DND-41 (cell line): ENCODE data around the gene LITAFD.
A peak's percentile ranks its signal among the peaks of the same experiment; 100 is the strongest.

Experiments used
- ATAC-seq: fragments of 200-7000 bp; cut with Tn5 transposase; 3 replicates; pipeline ENCODE4 v1.9.1; 2021; ENCODE audit warnings: low read depth; ENCODE audit not compliant: insufficient read depth
- DNase-seq: peaks from one replicate; pipeline ENCODE4 v3.0.0-alpha.2; 2020
- H2AFZ ChIP-seq: 2 replicates; pipeline ENCODE4 v1.6.0; 2012; ENCODE audit warnings: low read depth, low read length
- H3K27ac ChIP-seq: 2 replicates; pipeline ENCODE4 v1.5.1; 2012; ENCODE audit warnings: low read length, inconsistent platforms
- H3K27me3 ChIP-seq: fragments of 200-600 bp; sonication (generic); 2 replicates; pipeline ENCODE4 v1.6.0; 2012; ENCODE audit warnings: low read length, mild to moderate bottlenecking, inconsistent platforms; ENCODE audit not compliant: insufficient read depth, poor library complexity
- H3K36me3 ChIP-seq: 2 replicates; pipeline ENCODE4 v1.5.1; 2012; ENCODE audit warnings: low read length, inconsistent platforms; ENCODE audit not compliant: insufficient read depth
- H3K4me1 ChIP-seq: 2 replicates; pipeline ENCODE4 v1.5.1; 2012; ENCODE audit warnings: mild to moderate bottlenecking, low read length; ENCODE audit not compliant: insufficient read depth
- H3K4me2 ChIP-seq: 2 replicates; pipeline ENCODE4 v1.6.0; 2012; ENCODE audit warnings: mild to moderate bottlenecking, moderate library complexity, low read length, inconsistent platforms; ENCODE audit not compliant: insufficient read depth
- H3K4me3 ChIP-seq, 2 experiments: fragments of 200-600 bp in 1 of 2; shearing (Covaris generic) in 1 of 2; 2 replicates each; pipeline ENCODE4 v1.5.1; 2012 to 2016; ENCODE audit warnings: inconsistent platforms in 2 of 2, low read length in 2 of 2, mild to moderate bottlenecking in 2 of 2, low read depth in 1 of 2, moderate library complexity in 1 of 2
- H3K79me2 ChIP-seq: 2 replicates; pipeline ENCODE4 v1.6.0; 2012; ENCODE audit warnings: low read length, inconsistent platforms; ENCODE audit not compliant: insufficient read depth
- H3K9ac ChIP-seq: 2 replicates; pipeline ENCODE4 v1.6.0; 2012; ENCODE audit warnings: low read depth, mild to moderate bottlenecking, inconsistent platforms, low read length, moderate library complexity
- H3K9me3 ChIP-seq: 2 replicates; pipeline ENCODE4 v1.5.1; 2012; ENCODE audit warnings: low read length, moderate library complexity, mild to moderate bottlenecking, inconsistent platforms; ENCODE audit not compliant: insufficient read depth, severe bottlenecking
- H4K20me1 ChIP-seq: 2 replicates; pipeline ENCODE4 v1.6.0; 2012; ENCODE audit warnings: low read length; ENCODE audit not compliant: insufficient read depth
- EZH2 ChIP-seq: IDR thresholded peaks from 3 replicates; pipeline ENCODE4 v1.6.1; 2012; ENCODE audit warnings: borderline replicate concordance, low read depth, mild to moderate bottlenecking, moderate library complexity, low read length, inconsistent platforms; ENCODE audit not compliant: severe bottlenecking
- TF ChIP-seq, protein P1 (sequence below): IDR thresholded peaks from 2 replicates; pipeline ENCODE4 v1.5.1; 2012; ENCODE audit warnings: borderline replicate concordance, low read length, moderate library complexity, mild to moderate bottlenecking; ENCODE audit not compliant: poor library complexity, severe bottlenecking; ENCODE audit errors: extremely low read depth

The LITAFD gene

GRCh38 chr16:8847623-8848022, 34.5 kb upstream of the LITAFD start:
- no peak overlapping the region for H3K4me2 ChIP-seq

GRCh38 chr16:8848231-8848938, 33.8 kb upstream of the LITAFD start:
- no peak for TF ChIP-seq EZH2
- peaks cover 75% of the 10 kb centered on the region for H3K79me2 ChIP-seq
- peaks cover 6% of the 10 kb centered on the region; the same call in 1 of the 2 replicates for H3K4me1 ChIP-seq
- H3K4me2 ChIP-seq, result no peak overlapping the region
- DNase-seq (no peak), ATAC-seq (0 out of 3 replicates have a peak, but pooled peaks have one; percentile 11)
- H3K27ac ChIP-seq, result no peak overlapping the region
- peaks cover 80% of the 10 kb centered on the region for H3K36me3 ChIP-seq
- no peak overlapping the region for H3K9ac ChIP-seq
- peaks cover 73% of the 10 kb centered on the region for H4K20me1 ChIP-seq
- H2AFZ ChIP-seq, result no peak overlapping the region
- no peak overlapping the region for H3K4me3 ChIP-seq
- H3K27me3 ChIP-seq, result no peaks in the 10 kb centered on the region
- no peaks in the 10 kb centered on the region for H3K9me3 ChIP-seq

More at GRCh38 chr16:8847623-8848022, 34.5 kb upstream of the LITAFD start:
- Histone ChIP-seq H3K4me1 (peaks cover 6% of the 10 kb centered on the region; the same call in 1 of the 2 replicates), H3K27ac (peak overlapping the region; percentile 36), H3K36me3 (peaks cover 72% of the 10 kb centered on the region), H3K9ac (no peak overlapping the region), H3K4me3 (no peak overlapping the region), H2AFZ (no peak overlapping the region), H4K20me1 (peaks cover 66% of the 10 kb centered on the region), H3K79me2 (peaks cover 68% of the 10 kb centered on the region), H3K9me3 (no peaks in the 10 kb centered on the region), H3K27me3 (no peaks in the 10 kb centered on the region)
- ATAC-seq, result no peak
- TF ChIP-seq EZH2, result no peak
- TF ChIP-seq, protein P1, sequence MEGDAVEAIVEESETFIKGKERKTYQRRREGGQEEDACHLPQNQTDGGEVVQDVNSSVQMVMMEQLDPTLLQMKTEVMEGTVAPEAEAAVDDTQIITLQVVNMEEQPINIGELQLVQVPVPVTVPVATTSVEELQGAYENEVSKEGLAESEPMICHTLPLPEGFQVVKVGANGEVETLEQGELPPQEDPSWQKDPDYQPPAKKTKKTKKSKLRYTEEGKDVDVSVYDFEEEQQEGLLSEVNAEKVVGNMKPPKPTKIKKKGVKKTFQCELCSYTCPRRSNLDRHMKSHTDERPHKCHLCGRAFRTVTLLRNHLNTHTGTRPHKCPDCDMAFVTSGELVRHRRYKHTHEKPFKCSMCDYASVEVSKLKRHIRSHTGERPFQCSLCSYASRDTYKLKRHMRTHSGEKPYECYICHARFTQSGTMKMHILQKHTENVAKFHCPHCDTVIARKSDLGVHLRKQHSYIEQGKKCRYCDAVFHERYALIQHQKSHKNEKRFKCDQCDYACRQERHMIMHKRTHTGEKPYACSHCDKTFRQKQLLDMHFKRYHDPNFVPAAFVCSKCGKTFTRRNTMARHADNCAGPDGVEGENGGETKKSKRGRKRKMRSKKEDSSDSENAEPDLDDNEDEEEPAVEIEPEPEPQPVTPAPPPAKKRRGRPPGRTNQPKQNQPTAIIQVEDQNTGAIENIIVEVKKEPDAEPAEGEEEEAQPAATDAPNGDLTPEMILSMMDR, result no peak
- no peak for DNase-seq

DNA sequence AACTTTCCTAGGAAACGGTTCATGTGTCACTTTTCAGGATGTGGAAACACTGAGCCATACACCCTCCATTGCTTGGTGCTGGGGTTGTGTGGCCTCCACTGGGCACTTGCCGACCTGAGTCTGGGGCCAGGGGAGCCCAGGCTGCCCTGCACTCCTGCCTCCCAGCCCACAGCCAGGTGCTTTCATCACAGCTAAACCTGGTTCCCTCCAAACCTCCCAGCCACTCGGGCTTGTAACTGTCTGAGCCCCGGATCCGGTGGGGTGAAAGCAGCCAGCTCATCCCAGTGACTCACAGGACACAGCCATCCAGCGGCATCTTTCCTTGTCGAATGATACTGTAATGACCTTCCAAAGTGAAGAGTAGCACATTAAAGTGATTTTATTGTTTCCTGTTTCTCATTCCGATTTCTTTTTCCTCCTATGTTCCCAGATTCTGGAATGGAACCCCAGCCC, 33.2 kb upstream of the LITAFD start:
- Histone ChIP-seq H2AFZ (no peak overlapping the region), H3K36me3 (peaks cover 86% of the 10 kb centered on the region), H3K27ac (peak overlapping the region; percentile 28; the same call in 1 of the 2 replicates), H3K4me2 (no peak overlapping the region), H3K9me3 (no peaks in the 10 kb centered on the region), H3K79me2 (peaks cover 78% of the 10 kb centered on the region), H3K27me3 (no peaks in the 10 kb centered on the region), H3K4me3 (no peak overlapping the region), H3K4me1 (peaks cover 6% of the 10 kb centered on the region; the same call in 1 of the 2 replicates), H3K9ac (no peak overlapping the region), H4K20me1 (peaks cover 74% of the 10 kb centered on the region)
- DNase-seq (no peak), ATAC-seq (0 out of 3 replicates have a peak, but pooled peaks have one; percentile 15)
- no peak for TF ChIP-seq EZH2

DNA sequence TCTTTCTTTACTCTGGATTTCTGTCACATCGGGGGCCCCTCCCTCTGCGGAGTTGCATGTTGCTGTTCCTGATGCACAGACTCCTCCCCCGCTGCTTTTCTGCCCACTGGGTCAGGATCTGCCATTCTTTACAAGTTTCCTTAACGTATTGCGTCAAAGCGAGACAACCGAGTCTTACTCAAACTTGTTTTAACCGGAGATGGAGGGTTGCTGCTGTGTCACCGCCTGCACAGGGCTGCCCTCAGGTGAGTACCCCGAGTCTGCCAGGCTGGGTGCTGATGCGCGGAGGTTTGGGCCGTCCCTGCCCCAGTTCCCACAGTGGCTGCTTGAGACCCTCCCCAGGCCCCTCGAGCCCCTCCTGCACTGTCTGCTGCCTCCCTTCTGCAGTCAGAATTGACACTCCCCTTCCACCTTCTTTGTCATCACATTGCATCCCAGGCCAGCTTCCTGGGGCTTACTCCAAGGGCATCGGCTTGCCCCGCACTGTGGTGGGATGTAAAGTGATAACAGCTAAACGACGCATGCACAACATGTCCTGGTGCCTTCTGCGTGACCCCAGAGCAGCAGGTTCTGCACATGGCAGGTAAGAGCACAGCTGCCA, 32.6 kb upstream of the LITAFD start:
- Histone ChIP-seq H3K9ac (no peak overlapping the region), H2AFZ (no peak overlapping the region), H4K20me1 (peaks cover 78% of the 10 kb centered on the region), H3K27ac (no peak overlapping the region; the same call in 1 of the 2 replicates), H3K4me2 (no peak overlapping the region), H3K27me3 (no peaks in the 10 kb centered on the region), H3K9me3 (no peaks in the 10 kb centered on the region), H3K4me1 (peaks cover 6% of the 10 kb centered on the region; the same call in 1 of the 2 replicates), H3K36me3 (peaks cover 91% of the 10 kb centered on the region), H3K79me2 (peaks cover 82% of the 10 kb centered on the region), H3K4me3 (no peak overlapping the region)
- ATAC-seq (no peak), DNase-seq (no peak)
- no peak for TF ChIP-seq EZH2
- TF ChIP-seq, protein P1, result no peak
